Loucy (cell line): ENCODE measurements around the gene RPS6KA6.

Experiments used
- H2AFZ ChIP-seq: fragments of 200-600 bp; sonication (generic); 2 replicates; pipeline ENCODE4 v1.6.0; 2016; ENCODE audit warnings: antibody characterized with exemption, mild to moderate bottlenecking, low read length, moderate library complexity
- H3F3A ChIP-seq: fragments of 200-600 bp; 2 replicates; pipeline ENCODE4 v1.6.0; 2016; ENCODE audit warnings: antibody characterized with exemption, low read depth, mild to moderate bottlenecking
- H3K27me3 ChIP-seq: fragments of 200-600 bp; sonication (generic); 2 replicates; pipeline ENCODE4 v1.6.1; 2014; ENCODE audit warnings: low read length, mild to moderate bottlenecking; ENCODE audit not compliant: insufficient read depth, poor library complexity, severe bottlenecking
- H3K36me3 ChIP-seq: fragments of 200-600 bp; sonication (generic); 2 replicates; pipeline ENCODE4 v1.6.1; 2016; ENCODE audit warnings: low read length; ENCODE audit not compliant: insufficient read depth
- H3K4me1 ChIP-seq: fragments of 200-600 bp; sonication (generic); 2 replicates; pipeline ENCODE4 v1.5.1; 2014; ENCODE audit warnings: low read length, mild to moderate bottlenecking; ENCODE audit not compliant: insufficient read depth, poor library complexity, severe bottlenecking
- H3K4me2 ChIP-seq: fragments of 200-600 bp; sonication (generic); 2 replicates; pipeline ENCODE4 v1.6.0; 2014; ENCODE audit warnings: antibody characterized with exemption, low read length, low read depth, mild to moderate bottlenecking; ENCODE audit not compliant: poor library complexity, severe bottlenecking
- H3K4me3 ChIP-seq: fragments of 200-600 bp; sonication (generic); 2 replicates; pipeline ENCODE4 v1.5.1; 2014; ENCODE audit warnings: low read length, mild to moderate bottlenecking, mixed read lengths; ENCODE audit not compliant: poor library complexity, severe bottlenecking
- H3K79me2 ChIP-seq: fragments of 200-600 bp; sonication (generic); 2 replicates; pipeline ENCODE4 v1.6.1; 2014; ENCODE audit warnings: low read length; ENCODE audit not compliant: insufficient read depth
- H3K9ac ChIP-seq: fragments of 200-600 bp; sonication (generic); 2 replicates; pipeline ENCODE4 v1.6.0; 2014; ENCODE audit warnings: mild to moderate bottlenecking, low read depth, low read length, moderate library complexity; ENCODE audit not compliant: poor library complexity, severe bottlenecking
- H3K9me2 ChIP-seq: fragments of 200-600 bp; sonication (generic); replicated peaks from 2 replicates; pipeline ENCODE4 v1.6.1; 2016; ENCODE audit warnings: low read depth, low read length, mixed read lengths
- H3K9me3 ChIP-seq: fragments of 200-600 bp; sonication (generic); 2 replicates; pipeline ENCODE4 v1.6.1; 2014; ENCODE audit warnings: mild to moderate bottlenecking, antibody characterized with exemption, low read length, low read depth; ENCODE audit not compliant: insufficient read depth
- H4K20me1 ChIP-seq: fragments of 200-600 bp; sonication (generic); 2 replicates; pipeline ENCODE4 v1.6.0; 2014; ENCODE audit warnings: antibody characterized with exemption, low read length, mild to moderate bottlenecking; ENCODE audit not compliant: insufficient read depth, poor library complexity, severe bottlenecking
- CTCF ChIP-seq: fragments of 200-600 bp; sonication (generic); conservative IDR thresholded peaks from 2 replicates; pipeline ENCODE4 v1.5.1; 2014; ENCODE audit warnings: mild to moderate bottlenecking, antibody characterized with exemption, low read length
- EZH2phosphoT487 ChIP-seq: fragments of 200-600 bp; IDR thresholded peaks from 2 replicates; pipeline ENCODE4 v1.6.1; 2018; ENCODE audit warnings: antibody characterized with exemption, mild to moderate bottlenecking, moderate library complexity, borderline replicate concordance

RPS6KA6 gene

GRCh38 chrX:84118769-84119168, 69.2 kb downstream of the RPS6KA6 start:
- Histone ChIP-seq H3K9ac (no peak overlapping the region), H3K9me3 (no peaks in the 10 kb centered on the region), H2AFZ (no peak overlapping the region), H3K4me3 (no peak overlapping the region), H3F3A (no peaks in the 10 kb centered on the region), H3K9me2 (no peaks in the 10 kb centered on the region), H3K79me2 (no peaks in the 10 kb centered on the region), H4K20me1 (no peaks in the 10 kb centered on the region), H3K36me3 (no peaks in the 10 kb centered on the region), H3K27me3 (no peaks in the 10 kb centered on the region), H3K4me1 (no peaks in the 10 kb centered on the region), H3K4me2 (no peak overlapping the region)
- TF ChIP-seq CTCF (no peak), EZH2phosphoT487 (no peak)

- Histone ChIP-seq H2AFZ (no peak overlapping the region), H3K36me3 (no peaks in the 10 kb centered on the region), H3K4me1 (no peaks in the 10 kb centered on the region), H3K9me3 (no peaks in the 10 kb centered on the region), H3K4me2 (no peak overlapping the region), H3K9me2 (no peaks in the 10 kb centered on the region), H3K9ac (no peak overlapping the region), H3K27me3 (no peaks in the 10 kb centered on the region), H3K4me3 (no peak overlapping the region), H3F3A (no peaks in the 10 kb centered on the region), H3K79me2 (no peaks in the 10 kb centered on the region), H4K20me1 (no peaks in the 10 kb centered on the region)
- TF ChIP-seq CTCF, result no peak
- no peak for TF ChIP-seq EZH2phosphoT487
Observed at GRCh38 chrX:84118315-84118714, 69.7 kb downstream of the RPS6KA6 start.

- Histone ChIP-seq H3K4me1 (no peaks in the 10 kb centered on the region), H3K27me3 (no peaks in the 10 kb centered on the region)
Observed at GRCh38 chrX:84108584-84108983, 79.4 kb downstream of the RPS6KA6 start.

More at GRCh38 chrX:84108584-84108983, 79.4 kb downstream of the RPS6KA6 start:
- no peak overlapping the region for H3K4me3 ChIP-seq
- no peak for TF ChIP-seq CTCF
- TF ChIP-seq EZH2phosphoT487, result no peak
- H4K20me1 ChIP-seq, result no peaks in the 10 kb centered on the region
- H3F3A ChIP-seq, result no peaks in the 10 kb centered on the region
- no peak overlapping the region for H3K9ac ChIP-seq
- no peak overlapping the region for H2AFZ ChIP-seq
- H3K4me2 ChIP-seq, result no peak overlapping the region
- H3K36me3 ChIP-seq, result no peaks in the 10 kb centered on the region
- H3K9me3 ChIP-seq, result no peaks in the 10 kb centered on the region
- no peaks in the 10 kb centered on the region for H3K79me2 ChIP-seq
- no peaks in the 10 kb centered on the region for H3K9me2 ChIP-seq
